ENCODE measurements around the gene TRPC4.

DNA sequence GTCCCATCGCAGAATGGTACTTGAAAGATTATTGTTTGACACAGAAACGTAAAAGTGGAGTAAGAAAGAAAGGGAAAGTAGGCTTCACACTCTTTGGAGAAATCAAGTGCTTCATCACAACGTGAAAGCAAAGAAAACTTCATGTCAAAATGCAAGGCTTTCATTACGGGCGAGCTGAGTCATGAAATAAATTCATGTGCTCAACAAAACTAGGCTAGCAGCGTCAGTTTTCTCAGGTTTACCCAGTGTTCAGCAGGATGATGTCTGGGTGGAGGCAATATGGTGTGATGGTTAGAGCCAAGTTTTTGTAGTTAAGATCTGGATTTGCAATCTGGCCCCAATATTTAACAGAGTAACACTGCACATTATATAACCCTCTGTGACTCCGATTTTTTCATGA is 128.0 kb downstream of the TRPC4 start:
- TF ChIP-seq, protein P1, sequence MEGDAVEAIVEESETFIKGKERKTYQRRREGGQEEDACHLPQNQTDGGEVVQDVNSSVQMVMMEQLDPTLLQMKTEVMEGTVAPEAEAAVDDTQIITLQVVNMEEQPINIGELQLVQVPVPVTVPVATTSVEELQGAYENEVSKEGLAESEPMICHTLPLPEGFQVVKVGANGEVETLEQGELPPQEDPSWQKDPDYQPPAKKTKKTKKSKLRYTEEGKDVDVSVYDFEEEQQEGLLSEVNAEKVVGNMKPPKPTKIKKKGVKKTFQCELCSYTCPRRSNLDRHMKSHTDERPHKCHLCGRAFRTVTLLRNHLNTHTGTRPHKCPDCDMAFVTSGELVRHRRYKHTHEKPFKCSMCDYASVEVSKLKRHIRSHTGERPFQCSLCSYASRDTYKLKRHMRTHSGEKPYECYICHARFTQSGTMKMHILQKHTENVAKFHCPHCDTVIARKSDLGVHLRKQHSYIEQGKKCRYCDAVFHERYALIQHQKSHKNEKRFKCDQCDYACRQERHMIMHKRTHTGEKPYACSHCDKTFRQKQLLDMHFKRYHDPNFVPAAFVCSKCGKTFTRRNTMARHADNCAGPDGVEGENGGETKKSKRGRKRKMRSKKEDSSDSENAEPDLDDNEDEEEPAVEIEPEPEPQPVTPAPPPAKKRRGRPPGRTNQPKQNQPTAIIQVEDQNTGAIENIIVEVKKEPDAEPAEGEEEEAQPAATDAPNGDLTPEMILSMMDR (IDR thresholded peaks at IDR 0.05) = no peak
- no peak for TF ChIP-seq POLR2A (IDR thresholded peaks at IDR 0.05)
- TF ChIP-seq POLR2AphosphoS5 (IDR thresholded peaks at IDR 0.05) = no peak
